Body of pancreas (tissue), 4 donors: ENCODE data around the gene ATP1A4.

Source experiments
- CTCF ChIP-seq, 7 experiments: fragments of 450-650 bp in 4 of 7; fragments of 200-600 bp in 3 of 7; sonication (generic) in 3 of 7; IDR thresholded peaks; one replicate each; pipeline ENCODE4 v1.5.1; 2016 to 2019; ENCODE audit warnings: antibody characterized with exemption in 7 of 7
- POLR2A ChIP-seq, 3 donors: fragments of 450-650 bp; IDR thresholded peaks; one replicate each; pipeline ENCODE4 v1.6.1; 2016; ENCODE audit warnings: antibody characterized with exemption in 3 of 3, mild to moderate bottlenecking in 2 of 3

GRCh38 chr1:160204526-160205241, 53.3 kb downstream of the ATP1A4 start:
- no peak for TF ChIP-seq CTCF (IDR thresholded peaks at IDR 0.05)
- TF ChIP-seq POLR2A (IDR thresholded peaks at IDR 0.05) = no peak
